Ecto neural progenitor cell (in vitro differentiated cells): ENCODE results near the gene GSDMA.

Source experiments
- DNase-seq: peaks from one replicate; pipeline ENCODE4 v3.0.0-alpha.2; 2018; ENCODE audit warnings: low spot score

GSDMA gene

DNA sequence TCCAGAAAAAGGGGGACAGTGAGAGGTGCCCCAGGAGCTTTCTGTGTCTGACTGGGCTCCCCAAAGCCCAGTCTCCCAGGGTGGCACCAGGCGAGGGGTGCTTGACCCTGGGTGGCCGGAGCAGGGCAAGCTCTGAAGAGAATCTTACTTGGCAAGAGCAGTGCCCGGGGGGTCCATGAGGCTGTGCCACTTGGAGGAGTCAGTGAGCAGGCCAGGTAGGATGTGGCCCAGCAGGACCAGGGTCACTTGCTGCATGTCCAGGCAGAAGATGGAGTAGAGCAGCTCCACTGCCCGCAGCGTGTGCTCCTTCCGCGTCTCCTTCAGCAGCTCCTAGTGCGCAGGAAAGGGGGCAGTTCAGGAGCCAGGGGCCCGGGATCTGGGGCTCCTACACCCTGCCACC lies 59.7 kb downstream of the GSDMA start:
- no peak for DNase-seq

DNA sequence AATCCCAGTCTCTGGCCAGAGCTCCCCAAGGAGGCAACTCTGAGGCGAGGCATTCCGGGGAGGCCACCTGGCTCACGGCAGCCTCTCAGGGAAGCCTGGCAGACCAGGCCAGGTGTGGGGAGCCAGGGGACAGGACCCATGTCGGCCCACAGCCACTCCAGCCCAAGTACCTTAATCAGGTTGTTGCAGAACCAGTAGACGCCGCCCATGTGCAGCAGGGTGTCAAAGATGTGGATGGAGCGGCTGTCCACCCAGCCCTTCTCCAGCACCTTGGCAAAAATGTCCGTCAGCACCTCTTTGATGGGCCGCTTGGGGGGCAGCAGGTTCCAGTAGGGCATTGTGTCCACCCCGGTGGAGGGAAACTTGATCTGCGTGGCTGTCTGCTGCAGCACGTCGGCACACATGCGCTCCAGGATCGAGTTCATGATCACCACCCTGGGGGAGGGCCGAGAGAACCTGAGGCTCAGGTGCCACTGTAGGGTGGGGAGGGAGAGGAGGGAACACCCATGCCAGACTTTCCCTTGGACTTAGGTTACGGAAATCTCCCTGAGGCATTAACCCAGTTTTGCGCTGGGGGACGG lies 60.2 kb downstream of the GSDMA start:
- DNase-seq = no peak

DNA sequence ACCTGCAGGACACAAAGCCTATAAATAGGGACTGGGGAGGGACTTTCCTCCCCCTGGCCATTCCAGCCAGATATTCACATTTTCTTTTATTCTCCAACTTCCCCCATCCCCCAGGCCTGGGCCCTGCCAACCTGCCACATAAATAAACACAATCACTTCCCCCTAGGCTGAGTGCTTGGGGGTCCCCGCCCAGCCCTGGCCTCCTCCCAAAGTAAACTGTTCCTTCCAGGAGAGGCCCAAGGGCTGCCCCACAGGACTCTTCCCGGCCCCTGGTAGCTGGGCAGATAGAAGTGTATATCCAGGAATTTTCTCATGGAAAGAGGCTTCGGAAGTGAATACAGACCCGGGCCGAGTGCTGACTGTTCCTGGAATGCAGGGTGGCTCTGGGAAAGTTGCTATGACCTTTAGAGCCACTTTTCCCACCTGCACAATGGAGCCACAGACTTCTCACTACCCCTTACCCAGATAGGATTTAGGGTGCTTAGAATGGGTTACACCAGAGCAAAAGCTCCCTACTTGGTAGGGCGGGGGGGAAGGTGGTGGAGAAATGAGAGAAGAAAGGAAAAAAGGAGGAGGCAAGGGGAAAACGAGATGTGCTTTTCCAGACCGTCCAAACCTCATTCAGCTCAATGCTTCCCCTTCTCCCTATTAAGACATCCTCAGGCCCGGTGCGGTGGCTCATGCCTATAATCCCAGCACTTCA lies 60.9 kb downstream of the GSDMA start:
- no peak for DNase-seq

DNA sequence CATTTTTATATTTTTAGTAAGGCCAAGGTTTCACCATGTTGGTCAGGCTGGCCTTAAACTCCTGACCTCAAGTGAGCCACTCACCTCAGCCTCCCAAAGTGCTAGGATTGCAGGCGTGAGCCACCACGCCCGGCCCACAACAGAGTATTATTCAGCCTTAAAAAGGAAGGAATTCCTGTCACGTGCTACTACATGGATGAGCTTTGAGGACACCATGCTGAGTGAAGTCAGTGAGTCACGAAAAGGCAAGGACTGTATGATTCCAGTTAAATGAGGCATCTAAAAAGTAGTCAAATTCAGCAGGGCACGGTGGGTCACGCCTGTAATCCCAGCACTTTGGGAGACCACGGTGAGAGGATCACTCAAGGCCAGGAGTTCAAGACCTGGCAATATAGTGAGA lies 62.1 kb downstream of the GSDMA start:
- no peak for DNase-seq

DNA sequence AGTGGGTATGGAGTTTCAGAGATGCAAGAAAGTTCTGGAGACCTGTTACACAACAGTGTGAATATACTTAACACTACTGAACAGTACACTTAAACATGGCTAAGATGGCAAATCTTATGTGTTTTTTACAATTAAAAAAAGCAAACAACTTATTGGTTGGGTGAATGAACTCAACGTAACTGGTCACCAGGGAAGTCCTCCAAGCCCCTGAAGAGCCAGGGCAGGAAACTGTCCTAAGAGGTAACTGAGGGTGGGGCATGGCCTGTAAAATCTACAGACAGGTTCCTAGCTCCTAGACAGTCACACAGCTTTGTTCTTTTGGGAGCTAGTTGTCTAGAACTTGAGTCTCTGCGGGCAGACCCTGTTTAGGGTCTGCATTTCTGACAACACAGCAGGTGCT lies 62.8 kb downstream of the GSDMA start:
- DNase-seq = no peak

DNA sequence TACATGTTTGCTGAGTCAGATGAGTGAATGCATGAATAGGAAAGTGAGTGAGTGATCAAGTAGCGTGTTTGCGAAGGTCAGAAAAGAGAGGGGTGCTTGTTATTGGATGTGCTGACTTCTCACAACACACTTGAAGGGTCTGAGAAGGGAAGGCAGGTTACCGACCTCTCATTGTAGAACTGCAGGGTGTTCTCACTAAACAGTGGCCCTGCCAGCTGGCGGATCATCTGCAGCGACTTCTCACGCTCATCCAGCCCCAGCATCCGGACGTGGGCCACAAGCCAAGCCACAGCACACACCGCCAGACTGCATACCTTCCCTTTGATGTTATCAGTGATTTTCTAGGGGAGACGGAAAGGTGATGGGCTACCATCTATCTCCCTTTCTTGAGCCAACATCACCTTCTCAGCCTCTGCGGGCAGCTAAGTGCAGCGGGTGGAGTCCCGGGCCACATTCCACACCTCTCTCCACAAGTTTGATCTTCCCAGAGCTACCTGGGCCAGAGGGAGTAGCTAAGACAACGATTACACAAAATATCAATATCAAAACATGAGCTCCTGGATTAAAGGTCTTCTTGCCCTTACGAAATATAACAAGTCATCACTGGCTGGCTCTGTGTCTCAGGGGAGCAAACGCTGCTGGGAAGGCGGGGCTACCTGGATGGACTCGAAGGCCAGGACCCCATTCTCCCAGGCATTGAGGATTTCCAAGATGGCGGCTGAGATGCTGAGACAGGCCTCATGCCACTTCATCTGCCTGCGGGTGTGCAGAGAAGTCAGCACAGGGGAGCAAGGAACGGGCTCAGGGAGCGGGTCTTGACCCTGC lies 63.4 kb downstream of the GSDMA start:
- no peak for DNase-seq

DNA sequence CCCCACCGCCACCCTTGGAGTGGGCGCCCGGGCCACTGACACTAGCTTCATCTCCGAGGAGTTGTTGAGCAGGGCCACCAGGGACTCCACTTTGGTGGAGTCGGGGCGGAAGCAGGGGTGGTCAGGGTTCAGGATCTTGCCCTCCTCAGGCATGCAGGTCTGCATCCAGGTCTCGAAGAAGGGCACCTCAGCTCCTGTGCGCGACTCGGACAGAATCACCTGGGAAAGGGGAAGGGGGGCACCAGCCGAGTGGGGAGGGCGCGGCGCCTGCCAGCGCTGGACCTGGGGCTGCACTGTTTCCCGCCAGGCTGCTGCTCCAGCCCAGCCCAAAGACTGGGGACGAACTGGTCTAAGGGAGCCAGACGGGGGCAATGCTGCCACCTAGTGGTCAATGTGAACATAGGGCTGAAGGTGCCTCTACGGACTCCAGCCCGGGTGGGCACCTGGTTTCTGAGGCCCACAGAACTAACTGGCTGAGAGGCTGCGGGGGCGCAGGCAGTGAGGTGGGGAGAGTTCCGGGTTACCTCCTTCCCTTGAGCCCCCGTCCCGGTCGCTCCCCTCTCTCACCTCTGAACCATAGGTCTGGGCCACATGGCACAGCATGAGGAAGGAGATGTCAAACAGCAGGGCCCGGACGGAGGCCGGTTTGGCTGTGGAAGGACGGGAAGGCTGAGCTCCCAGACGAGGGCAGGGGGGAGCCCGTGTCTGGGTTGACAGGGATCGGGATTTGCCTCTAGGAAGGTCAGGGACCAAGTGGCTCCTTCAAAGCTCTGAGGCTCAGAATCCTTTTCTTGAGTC lies 64.2 kb downstream of the GSDMA start:
- peak; percentile 92 for DNase-seq
